Stimulated activated naive CD4-positive, alpha-beta T cell (primary cell): ENCODE data around the gene P4HA2.

Source experiments
- DNase-seq, 6 experiments: peaks; one replicate each; lab custom pipeline; 2025; lab: John Stamatoyannopoulos, UW

P4HA2 gene

DNA sequence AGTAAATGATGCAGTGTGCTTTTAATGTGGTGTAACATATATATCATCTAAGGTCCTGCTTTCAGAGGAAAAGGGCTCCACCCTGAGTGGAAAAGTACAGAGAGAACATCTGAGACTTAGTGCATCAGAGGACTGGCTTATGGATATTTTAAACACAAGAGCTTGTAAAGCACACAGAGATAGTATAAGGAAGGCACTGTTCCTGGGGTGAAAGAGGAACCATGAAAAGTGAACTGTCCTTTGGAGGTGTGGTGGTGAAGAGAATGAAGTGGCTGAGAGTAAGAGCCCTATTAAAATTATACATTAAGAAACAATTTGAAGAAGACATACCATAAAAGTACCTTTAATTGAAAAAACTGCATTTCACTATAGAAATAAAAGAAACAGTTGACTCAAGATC lies 85.2 kb downstream of the P4HA2 start:
- no peak for DNase-seq
